Epidermal melanocyte (primary cell): ENCODE measurements around the gene TMEM175.
"Not testable (repeated sequence)": the region's sequence is repeated elsewhere in the genome, so short reads cannot be mapped to it uniquely, and the experiment has no call there.

Source experiments
- DNase-seq: peaks from one replicate; pipeline ENCODE4 v3.0.0; 2011; ENCODE audit warnings: low spot score; ENCODE audit not compliant: insufficient read length

TMEM175 gene

GRCh38 chr4:988726-989721 lies 56.8 kb downstream of the TMEM175 start:
- DNase-seq: no peak

GRCh38 chr4:989722-990471 lies 57.6 kb downstream of the TMEM175 start:
- no peak for DNase-seq

- DNase-seq: no peak
These were observed 58.6 kb downstream of the TMEM175 start for GRCh38 chr4:990746-991367.

GRCh38 chr4:991451-992296 lies 59.4 kb downstream of the TMEM175 start:
- no peak for DNase-seq

- DNase-seq: no peak
These were observed 60.2 kb downstream of the TMEM175 start for GRCh38 chr4:992297-993110.

GRCh38 chr4:993111-994029 lies 61.1 kb downstream of the TMEM175 start, which contains the start of gene SLC26A1:
TSS of gene SLC26A1 (minus strand) at chr4:993404. CDS start at chr4:991703, 1,701 bp downstream.
- DNase-seq: no peak

GRCh38 chr4:995311-996026 lies 63.2 kb downstream of the TMEM175 start:
- no peak for DNase-seq

- no peak for DNase-seq
These were observed 64.1 kb downstream of the TMEM175 start for GRCh38 chr4:996030-996996.

- no peak for DNase-seq
These were observed 64.7 kb downstream of the TMEM175 start for GRCh38 chr4:996997-997374.

GRCh38 chr4:997375-998071 lies 65.3 kb downstream of the TMEM175 start:
- peak; percentile 75 for DNase-seq

- DNase-seq: no peak
These were observed 65.9 kb downstream of the TMEM175 start for GRCh38 chr4:998096-998691.

- not testable (repeated sequence) for DNase-seq
These were observed 67.1 kb downstream of the TMEM175 start for GRCh38 chr4:999240-999863.

GRCh38 chr4:999882-1000425 lies 67.7 kb downstream of the TMEM175 start:
- DNase-seq: no peak

GRCh38 chr4:1000686-1001260 lies 68.5 kb downstream of the TMEM175 start:
- DNase-seq: no peak

- DNase-seq: no peak
These were observed 69.4 kb downstream of the TMEM175 start for GRCh38 chr4:1001561-1002130.
